T-helper 17 cell (primary cell): ENCODE data around the gene BCAS3. TPM values are rescaled to one million over a fixed set of nuclear protein-coding genes. Genes with fewer than 3 reads are reported as not detected.
"Not testable (repeated sequence)": the region's sequence is repeated elsewhere in the genome, so short reads cannot be mapped to it uniquely, and the experiment has no call there.

Source experiments
- ATAC-seq: fragments of 150-1000 bp; cut with Tn5 transposase; 2 replicates; pipeline ENCODE4 v1.10.0; 2021; ENCODE audit warnings: mild to moderate bottlenecking, moderate library complexity
- DNase-seq, 3 donors: peaks; one replicate each; pipeline versions ENCODE4 v3.0.0 to v3.0.0-alpha.2; 2020 to 2021
- H3K9me3 ChIP-seq: one replicate; pipeline ENCODE4 v1.7.0; 2013; ENCODE audit warnings: low read length, mild to moderate bottlenecking; ENCODE audit not compliant: control insufficient read depth, poor library complexity, severe bottlenecking
- H3K27ac Mint-ChIP-seq: one replicate; pipeline ENCODE4 v1.8.0; 2022; ENCODE audit warnings: mild to moderate bottlenecking, moderate library complexity, mixed read lengths
- H3K27me3 Mint-ChIP-seq: one replicate; pipeline ENCODE4 v1.8.0; 2022; ENCODE audit warnings: mixed read lengths
- H3K36me3 Mint-ChIP-seq: one replicate; pipeline ENCODE4 v1.8.0; 2022; ENCODE audit warnings: low read depth, mixed read lengths
- H3K4me1 Mint-ChIP-seq: one replicate; pipeline ENCODE4 v1.8.0; 2022; ENCODE audit warnings: mild to moderate bottlenecking, mixed read lengths
- H3K4me3 Mint-ChIP-seq: one replicate; pipeline ENCODE4 v1.8.0; 2022; ENCODE audit warnings: mild to moderate bottlenecking, moderate library complexity, mixed read lengths
- total RNA-seq, 4 donors: library from RNA in 2 of 4; stranded (reverse) in 2 of 4; gene quantifications; one replicate each; pipeline ENCODE4 v1.2.3 and lab custom pipeline; 2022 to 2026

Gene BCAS3
- total RNA-seq, 2 donors from 2014 or later: 39.0 to 50.0 TPM

GRCh38 chr17:61352408-61352770, 674.7 kb downstream of the BCAS3 start:
- Mint-ChIP-seq H3K27ac (no peak overlapping the region), H3K36me3 (no peaks in the 10 kb centered on the region), H3K4me1 (no peaks in the 10 kb centered on the region), H3K4me3 (no peak overlapping the region), H3K27me3 (no peaks in the 10 kb centered on the region)
- no peaks in the 10 kb centered on the region for H3K9me3 ChIP-seq
- no peak for DNase-seq
- no peak for ATAC-seq

- no peak overlapping the region for H3K27ac Mint-ChIP-seq
- no peak overlapping the region for H3K4me3 Mint-ChIP-seq
- no peak for DNase-seq
- no peaks in the 10 kb centered on the region for H3K4me1 Mint-ChIP-seq
- H3K36me3 Mint-ChIP-seq: no peaks in the 10 kb centered on the region
- no peaks in the 10 kb centered on the region for H3K27me3 Mint-ChIP-seq
- H3K9me3 ChIP-seq: no peaks in the 10 kb centered on the region
- ATAC-seq: no peak
Observed at GRCh38 chr17:61352781-61353491, 675.3 kb downstream of the BCAS3 start.

- Mint-ChIP-seq H3K36me3 (no peaks in the 10 kb centered on the region), H3K4me3 (no peak overlapping the region), H3K4me1 (no peaks in the 10 kb centered on the region), H3K27ac (no peak overlapping the region), H3K27me3 (no peaks in the 10 kb centered on the region)
- DNase-seq (no peak), ATAC-seq (no peak)
- H3K9me3 ChIP-seq: no peaks in the 10 kb centered on the region
Observed at GRCh38 chr17:61353615-61354014, 676.0 kb downstream of the BCAS3 start.

GRCh38 chr17:61354895-61355874, 677.5 kb downstream of the BCAS3 start:
- no peaks in the 10 kb centered on the region for H3K27me3 Mint-ChIP-seq
- no peak overlapping the region for H3K4me3 Mint-ChIP-seq
- DNase-seq (no peak), ATAC-seq (no peak)
- no peaks in the 10 kb centered on the region for H3K36me3 Mint-ChIP-seq
- no peak overlapping the region for H3K27ac Mint-ChIP-seq
- no peaks in the 10 kb centered on the region for H3K4me1 Mint-ChIP-seq
- no peaks in the 10 kb centered on the region for H3K9me3 ChIP-seq

GRCh38 chr17:61357061-61357460, 679.4 kb downstream of the BCAS3 start:
- ATAC-seq, DNase-seq, H3K27ac Mint-ChIP-seq, H3K4me1 Mint-ChIP-seq, H3K9me3 ChIP-seq, H3K27me3 Mint-ChIP-seq, H3K36me3 Mint-ChIP-seq, H3K4me3 Mint-ChIP-seq: not testable (repeated sequence)

GRCh38 chr17:61359513-61359912, 681.9 kb downstream of the BCAS3 start:
- not testable (repeated sequence) for H3K27ac Mint-ChIP-seq, H3K4me1 Mint-ChIP-seq, H3K4me3 Mint-ChIP-seq, DNase-seq, H3K36me3 Mint-ChIP-seq, H3K9me3 ChIP-seq, H3K27me3 Mint-ChIP-seq, ATAC-seq

- H3K4me3 Mint-ChIP-seq: no peak overlapping the region
- peaks cover 2% of the 10 kb centered on the region for H3K4me1 Mint-ChIP-seq
- H3K9me3 ChIP-seq: no peaks in the 10 kb centered on the region
- H3K36me3 Mint-ChIP-seq: no peaks in the 10 kb centered on the region
- DNase-seq: no peak
- ATAC-seq: no peak
- no peak overlapping the region for H3K27ac Mint-ChIP-seq
- H3K27me3 Mint-ChIP-seq: no peaks in the 10 kb centered on the region
Observed at GRCh38 chr17:61360318-61360943, 682.8 kb downstream of the BCAS3 start.

- Mint-ChIP-seq H3K4me1 (peaks cover 2% of the 10 kb centered on the region), H3K27me3 (no peaks in the 10 kb centered on the region), H3K27ac (no peak overlapping the region), H3K4me3 (no peak overlapping the region), H3K36me3 (no peaks in the 10 kb centered on the region)
- no peak for DNase-seq
- ATAC-seq: no peak
- no peaks in the 10 kb centered on the region for H3K9me3 ChIP-seq
Observed at GRCh38 chr17:61361084-61361483, 683.4 kb downstream of the BCAS3 start.

- H3K9me3 ChIP-seq: no peaks in the 10 kb centered on the region
- Mint-ChIP-seq H3K27ac (no peak overlapping the region), H3K36me3 (no peaks in the 10 kb centered on the region), H3K4me1 (peaks cover 2% of the 10 kb centered on the region), H3K4me3 (no peak overlapping the region), H3K27me3 (no peaks in the 10 kb centered on the region)
- DNase-seq (no peak), ATAC-seq (no peak)
Observed at GRCh38 chr17:61362396-61362795, 684.7 kb downstream of the BCAS3 start.

GRCh38 chr17:61362852-61363600, 685.4 kb downstream of the BCAS3 start:
- ATAC-seq (no peak), DNase-seq (no peak)
- no peak overlapping the region for H3K4me3 Mint-ChIP-seq
- H3K27ac Mint-ChIP-seq: no peak overlapping the region
- H3K27me3 Mint-ChIP-seq: no peaks in the 10 kb centered on the region
- no peaks in the 10 kb centered on the region for H3K36me3 Mint-ChIP-seq
- H3K9me3 ChIP-seq: no peaks in the 10 kb centered on the region
- peaks cover 2% of the 10 kb centered on the region for H3K4me1 Mint-ChIP-seq

- DNase-seq (no peak), ATAC-seq (no peak)
- Mint-ChIP-seq H3K27me3 (no peaks in the 10 kb centered on the region), H3K4me3 (no peak overlapping the region), H3K36me3 (no peaks in the 10 kb centered on the region), H3K4me1 (peaks cover 2% of the 10 kb centered on the region), H3K27ac (no peak overlapping the region)
- H3K9me3 ChIP-seq: no peaks in the 10 kb centered on the region
Observed at GRCh38 chr17:61363601-61364462, 686.2 kb downstream of the BCAS3 start.

GRCh38 chr17:61364463-61364846, 686.8 kb downstream of the BCAS3 start:
- H3K27me3 Mint-ChIP-seq: no peaks in the 10 kb centered on the region
- no peak overlapping the region for H3K4me3 Mint-ChIP-seq
- H3K9me3 ChIP-seq: no peaks in the 10 kb centered on the region
- H3K27ac Mint-ChIP-seq: no peak overlapping the region
- peaks cover under 1% of the 10 kb centered on the region for H3K36me3 Mint-ChIP-seq
- no peak for ATAC-seq
- DNase-seq: no peak
- peaks cover 2% of the 10 kb centered on the region for H3K4me1 Mint-ChIP-seq
